ENCODE measurements around the gene CSAD. TPM values are rescaled to one million over a fixed set of nuclear protein-coding genes. Genes with fewer than 3 reads are reported as not detected.

CSAD gene
- total and polyA plus RNA-seq, 2 donors (not counting 3 experiments of a cell fraction or from before 2014, with no cell fraction given) = 21.1 to 24.4 TPM

DNA sequence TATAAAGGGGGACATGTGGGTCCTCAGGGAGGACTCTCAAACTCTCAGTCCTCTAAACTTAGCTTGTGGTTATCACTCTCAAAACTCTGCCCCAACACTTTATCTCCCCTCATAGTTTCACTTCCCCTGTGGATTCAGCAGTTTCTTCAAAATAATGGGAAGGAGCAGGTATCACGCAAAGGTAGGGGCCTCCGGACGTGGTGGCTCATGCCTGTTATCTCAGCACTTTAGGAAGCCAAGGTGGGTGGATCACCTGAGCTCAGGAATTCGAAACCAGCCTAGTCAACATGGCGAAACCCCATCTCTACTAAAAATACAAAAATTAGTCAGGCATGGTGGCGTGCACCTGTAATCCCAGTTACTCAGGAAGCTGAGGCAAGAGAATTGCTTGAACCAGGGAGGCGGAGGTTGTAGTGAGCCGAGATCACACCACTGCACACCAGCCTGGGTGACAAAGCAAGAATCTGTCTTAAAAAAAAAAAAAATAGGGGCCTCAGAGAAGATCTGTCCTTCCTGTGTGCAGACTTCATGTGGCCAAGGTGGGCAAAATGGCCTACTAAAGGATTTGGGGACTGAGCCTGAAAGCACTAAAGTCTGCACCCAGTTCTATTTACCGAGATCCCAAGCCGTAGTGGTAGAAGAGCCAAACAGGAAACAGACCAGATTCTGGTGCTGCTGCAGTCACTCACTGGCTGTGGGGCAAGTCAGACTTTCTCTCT lies 19.9 kb upstream of the CSAD start:
- H3K4me2 ChIP-seq (ENCODE audit: insufficient read depth, low read length) = no peak overlapping the region
- dilution Hi-C loops (cut with MboI; ENCODE audit: extremely low pct_ligation_motif_present, low sequenced_read_pairs) = no loop called here
- no peak for FAIRE-seq

More for the DNA sequence above, 19.9 kb upstream of the CSAD start:
- Histone ChIP-seq H3K9me1 (replicated peaks; ENCODE audit: control insufficient read depth, extremely low read depth, insufficient read depth, low read length) (no peaks in the 10 kb centered on the region), H3K9ac (replicated peaks; ENCODE audit: extremely low read depth, insufficient read depth, low read length) (no peak overlapping the region), H3K27me3 (ENCODE audit: control insufficient read depth in 2 of 2, insufficient read depth in 2 of 2, low read length in 2 of 2) (peaks cover 0 to 2% of the 10 kb centered on the region in 2 experiments), H3K36me3 (ENCODE audit: control insufficient read depth in 2 of 2, extremely low read depth in 1 of 2, insufficient read depth in 2 of 2, low read length in 2 of 2) (no peaks in the 10 kb centered on the region), H3K9me3 (replicated peaks; ENCODE audit: control insufficient read depth, insufficient read depth, low read length) (no peaks in the 10 kb centered on the region), H4K20me1 (replicated peaks; ENCODE audit: control insufficient read depth, extremely low read depth, insufficient read depth, low read length) (no peaks in the 10 kb centered on the region), H3K4me3 (replicated peaks in 1 of 3; ENCODE audit: insufficient read depth in 1 of 3, low read depth in 1 of 3, low read length in 3 of 3) (no peak overlapping the region), H3K4me1 (ENCODE audit: control insufficient read depth, extremely low read depth, insufficient read depth, low read length) (peaks cover 6% of the 10 kb centered on the region), H2AFZ (ENCODE audit: low read depth, low read length) (no peak overlapping the region), H3K27ac (ENCODE audit: insufficient read depth, low read depth, low read length) (no peak overlapping the region), H3K79me2 (ENCODE audit: control insufficient read depth, insufficient read depth, low read length) (no peaks in the 10 kb centered on the region)
- no peak for TF ChIP-seq MAX (IDR thresholded peaks at IDR 0.05; ENCODE audit: insufficient read depth, insufficient read length)
- TF ChIP-seq FOS (IDR thresholded peaks at IDR 0.05; ENCODE audit: borderline replicate concordance, insufficient read depth, low read length) = no peak
- no peak for TF ChIP-seq POLR2AphosphoS5 (IDR thresholded peaks at IDR 0.05; ENCODE audit: insufficient read depth, low read depth, low read length)
- TF ChIP-seq POLR2A (IDR thresholded peaks at IDR 0.05; ENCODE audit: low read depth, low read length) = no peak
- TF ChIP-seq EZH2 (IDR thresholded peaks at IDR 0.05; ENCODE audit: borderline replicate concordance, low read depth, low read length, severe bottlenecking) = no peak
- TF ChIP-seq JUN (IDR thresholded peaks at IDR 0.05; ENCODE audit: borderline replicate concordance, insufficient read depth, insufficient read length, low read depth) = no peak
- TF ChIP-seq, protein P1, sequence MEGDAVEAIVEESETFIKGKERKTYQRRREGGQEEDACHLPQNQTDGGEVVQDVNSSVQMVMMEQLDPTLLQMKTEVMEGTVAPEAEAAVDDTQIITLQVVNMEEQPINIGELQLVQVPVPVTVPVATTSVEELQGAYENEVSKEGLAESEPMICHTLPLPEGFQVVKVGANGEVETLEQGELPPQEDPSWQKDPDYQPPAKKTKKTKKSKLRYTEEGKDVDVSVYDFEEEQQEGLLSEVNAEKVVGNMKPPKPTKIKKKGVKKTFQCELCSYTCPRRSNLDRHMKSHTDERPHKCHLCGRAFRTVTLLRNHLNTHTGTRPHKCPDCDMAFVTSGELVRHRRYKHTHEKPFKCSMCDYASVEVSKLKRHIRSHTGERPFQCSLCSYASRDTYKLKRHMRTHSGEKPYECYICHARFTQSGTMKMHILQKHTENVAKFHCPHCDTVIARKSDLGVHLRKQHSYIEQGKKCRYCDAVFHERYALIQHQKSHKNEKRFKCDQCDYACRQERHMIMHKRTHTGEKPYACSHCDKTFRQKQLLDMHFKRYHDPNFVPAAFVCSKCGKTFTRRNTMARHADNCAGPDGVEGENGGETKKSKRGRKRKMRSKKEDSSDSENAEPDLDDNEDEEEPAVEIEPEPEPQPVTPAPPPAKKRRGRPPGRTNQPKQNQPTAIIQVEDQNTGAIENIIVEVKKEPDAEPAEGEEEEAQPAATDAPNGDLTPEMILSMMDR (IDR thresholded peaks at IDR 0.05; ENCODE audit: extremely low read depth in 1 of 2, insufficient read depth in 1 of 2, low read depth in 1 of 2, low read length in 2 of 2) = no peak
- no peak for TF ChIP-seq GATA2 (IDR thresholded peaks at IDR 0.05; ENCODE audit: insufficient read depth, insufficient read length, low read depth, low read length)
- no peak for TF ChIP-seq MYC (IDR thresholded peaks at IDR 0.05; ENCODE audit: low read depth, low read length)
- POLR2A ChIA-PET = no interaction called here
- DNase-seq (ENCODE audit: low read depth, low spot score) = no peak
- CTCF ChIA-PET = interaction anchor here (1.0 to 6.7 kb wide), 5 partner anchors 10 to 145 kb away, joined by 3 to 249 read pairs (median 5); no protein-coding TSS in a partner anchor
- BruUV-seq (replicated peaks) = no TSS peak
- intact Hi-C loops (cut with micrococcal nuclease) = no loop called here

Data from endothelial cell of umbilical vein (primary cell).